Measurements from ENCODE around the gene CD70. TPM values are rescaled to one million over a fixed set of nuclear protein-coding genes. Genes with fewer than 3 reads are reported as not detected.

The CD70 gene
- total RNA-seq, 1 experiment from 2014 or later: 1.2 TPM

DNA sequence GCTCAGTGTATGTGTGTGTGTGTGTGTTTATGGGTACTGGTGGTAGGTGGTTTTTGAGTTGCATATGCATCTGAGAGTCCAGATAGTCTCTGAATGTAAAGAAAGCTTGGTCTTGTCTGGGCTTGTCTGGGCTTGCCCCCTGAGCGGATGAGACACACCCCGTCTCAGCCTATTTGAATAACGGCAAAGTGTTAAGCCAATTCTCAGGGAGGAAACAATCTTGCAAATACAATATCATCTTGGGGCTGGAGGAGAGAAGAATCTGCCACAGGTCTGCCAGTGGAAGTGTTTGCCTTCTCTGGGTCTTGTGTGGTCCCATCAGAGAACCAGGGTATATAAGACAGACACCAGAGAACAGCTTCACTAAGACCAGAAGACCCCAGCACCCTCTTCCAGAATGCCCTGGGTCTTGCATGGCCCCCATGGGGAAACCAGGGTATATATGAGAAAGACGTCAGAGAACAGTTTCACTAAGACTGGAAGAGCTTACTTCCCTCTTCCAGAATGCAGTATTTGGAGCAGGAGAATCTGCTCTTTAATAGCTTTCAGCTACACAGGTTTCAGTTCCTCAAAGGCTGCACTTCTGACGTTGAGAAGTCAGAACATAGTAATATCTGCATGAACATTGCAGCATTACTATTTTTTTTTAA lies 13.3 kb downstream of the CD70 start:
- Mint-ChIP-seq H3K27me3 (ENCODE audit: low read depth) (peaks cover 8% of the 10 kb centered on the region), H3K4me3 (no peak overlapping the region), H3K27ac (no peak overlapping the region), H3K9me3 (peaks cover 9 to 18% of the 10 kb centered on the region in 2 experiments), H3K4me1 (peaks cover 0 to under 1% of the 10 kb centered on the region in 2 experiments; a peak in 2 of 4 replicates), H3K36me3 (ENCODE audit: insufficient read depth in 1 of 3, low read depth in 3 of 3) (peaks cover 0 to 10% (median 9%) of the 10 kb centered on the region in 3 experiments; a peak in 3 of 7 replicates)
- no peak overlapping the region for H4K8ac ChIP-seq (replicated peaks; ENCODE audit: insufficient read length, low read depth, low read length)
- H3K79me2 ChIP-seq (ENCODE audit: insufficient read depth, low read length): no peaks in the 10 kb centered on the region
- H3K23ac ChIP-seq (ENCODE audit: insufficient read length, low read depth, low read length): no peak overlapping the region
- H4K20me1 ChIP-seq (ENCODE audit: control insufficient read depth, insufficient read depth, insufficient read length): no peaks in the 10 kb centered on the region
- H3K4ac ChIP-seq (ENCODE audit: low read depth, low read length): no peak overlapping the region
- no peak overlapping the region for H2BK120ac ChIP-seq (ENCODE audit: low read depth, low read length, poor library complexity, severe bottlenecking)
- H3K27ac ChIP-seq (ENCODE audit: insufficient read length, low read depth, low read length): no peak overlapping the region
- H3K56ac ChIP-seq (ENCODE audit: insufficient read length, low read depth, low read length): no peak overlapping the region
- WGBS (ENCODE audit: extremely low coverage, insufficient read length, low lambda C conversion rate): no CpG with 5 or more reads among the region's 5 CpGs
- H3K79me1 ChIP-seq (ENCODE audit: insufficient read depth, low read depth, low read length, poor library complexity, severe bottlenecking): no peaks in the 10 kb centered on the region
- H3K9ac ChIP-seq (ENCODE audit: extremely low read depth, insufficient read length, low read length): no peak overlapping the region
- no peaks in the 10 kb centered on the region for H3K23me2 ChIP-seq (ENCODE audit: insufficient read length, low read depth, low read length, poor library complexity, severe bottlenecking)
- H3K4me1 ChIP-seq (ENCODE audit: insufficient read depth, low read length): no peaks in the 10 kb centered on the region; the same call in 1 of the 2 replicates
- H3K27me3 ChIP-seq (ENCODE audit: insufficient read depth, low read length): no peaks in the 10 kb centered on the region
- H2BK12ac ChIP-seq (ENCODE audit: insufficient read length, low read depth, low read length): no peak overlapping the region
- no peak overlapping the region for H4K91ac ChIP-seq (ENCODE audit: insufficient read length, low read depth, low read length)
- no peak overlapping the region for H2BK5ac ChIP-seq (ENCODE audit: insufficient read length, low read length)
- H2AFZ ChIP-seq (ENCODE audit: low read length): no peak overlapping the region
- no peak overlapping the region for H2BK20ac ChIP-seq (ENCODE audit: low read depth, low read length, poor library complexity, severe bottlenecking)
- H3K18ac ChIP-seq (ENCODE audit: insufficient read length, low read depth, low read length): no peak overlapping the region
- peaks cover 5% of the 10 kb centered on the region for H3K9me3 ChIP-seq (ENCODE audit: control insufficient read depth, low read depth, low read length)
- no peak overlapping the region for H3K4me2 ChIP-seq (ENCODE audit: insufficient read depth, insufficient read length, low read length)
- no peak overlapping the region for H2AK5ac ChIP-seq (ENCODE audit: insufficient read length, low read length)
- H3T11ph ChIP-seq (ENCODE audit: low read length): no peak overlapping the region
- H3K14ac ChIP-seq (ENCODE audit: insufficient read depth, low read length): peak overlapping the region; percentile 6; the same call in 1 of the 2 replicates
- H4K5ac ChIP-seq (ENCODE audit: insufficient read length, low read depth, low read length): no peak overlapping the region
- TF ChIP-seq CTCF (conservative IDR thresholded peaks at IDR 0.05): no peak
- no peak overlapping the region for H2BK15ac ChIP-seq (ENCODE audit: low read depth, low read length)
- peak; percentile 48 for DNase-seq
